HG03039 (cell line): ENCODE data around the gene ANP32E.
"Not testable (repeated sequence)": the region's sequence is repeated elsewhere in the genome, so short reads cannot be mapped to it uniquely, and the experiment has no call there.

Experiments used
- ATAC-seq: cut with Tn5 transposase; IDR thresholded peaks from one replicate; pipeline ENCODE4 v1.9.1; 2021; ENCODE audit warnings: mild to moderate bottlenecking, moderate library complexity; ENCODE audit not compliant: unreplicated experiment

Gene ANP32E

DNA sequence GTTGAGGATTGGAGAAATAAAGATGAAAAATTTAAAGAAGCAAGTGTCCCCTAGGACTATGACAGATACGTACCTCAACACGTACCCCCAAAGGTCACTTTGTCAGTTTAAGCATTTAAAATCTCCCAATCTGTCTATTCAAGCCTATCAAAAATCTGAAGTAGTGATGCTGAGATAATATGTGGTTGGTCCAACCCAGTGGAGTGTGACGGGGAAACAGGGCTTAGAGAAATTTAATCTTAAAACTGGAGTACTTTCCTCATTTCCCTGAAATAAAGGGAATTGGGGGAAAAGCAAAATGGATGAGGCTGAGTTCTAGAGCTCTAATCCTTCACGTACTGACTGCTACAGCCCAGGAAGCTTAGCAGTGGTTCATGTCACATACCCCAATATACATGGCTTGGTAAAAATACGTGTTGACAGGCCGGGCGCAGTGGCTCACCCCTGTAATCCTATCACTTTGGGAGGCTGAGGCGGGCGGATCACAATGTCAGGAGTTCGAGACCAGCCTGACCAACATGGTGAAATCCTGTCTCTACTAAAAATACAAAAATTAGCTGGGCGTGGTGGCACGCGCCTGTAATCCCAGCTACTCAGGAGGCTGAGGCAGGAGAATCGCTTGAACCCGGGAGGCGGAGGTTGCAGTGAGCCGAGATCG lies 21.7 kb downstream of the ANP32E start:
- not testable (repeated sequence) for ATAC-seq

DNA sequence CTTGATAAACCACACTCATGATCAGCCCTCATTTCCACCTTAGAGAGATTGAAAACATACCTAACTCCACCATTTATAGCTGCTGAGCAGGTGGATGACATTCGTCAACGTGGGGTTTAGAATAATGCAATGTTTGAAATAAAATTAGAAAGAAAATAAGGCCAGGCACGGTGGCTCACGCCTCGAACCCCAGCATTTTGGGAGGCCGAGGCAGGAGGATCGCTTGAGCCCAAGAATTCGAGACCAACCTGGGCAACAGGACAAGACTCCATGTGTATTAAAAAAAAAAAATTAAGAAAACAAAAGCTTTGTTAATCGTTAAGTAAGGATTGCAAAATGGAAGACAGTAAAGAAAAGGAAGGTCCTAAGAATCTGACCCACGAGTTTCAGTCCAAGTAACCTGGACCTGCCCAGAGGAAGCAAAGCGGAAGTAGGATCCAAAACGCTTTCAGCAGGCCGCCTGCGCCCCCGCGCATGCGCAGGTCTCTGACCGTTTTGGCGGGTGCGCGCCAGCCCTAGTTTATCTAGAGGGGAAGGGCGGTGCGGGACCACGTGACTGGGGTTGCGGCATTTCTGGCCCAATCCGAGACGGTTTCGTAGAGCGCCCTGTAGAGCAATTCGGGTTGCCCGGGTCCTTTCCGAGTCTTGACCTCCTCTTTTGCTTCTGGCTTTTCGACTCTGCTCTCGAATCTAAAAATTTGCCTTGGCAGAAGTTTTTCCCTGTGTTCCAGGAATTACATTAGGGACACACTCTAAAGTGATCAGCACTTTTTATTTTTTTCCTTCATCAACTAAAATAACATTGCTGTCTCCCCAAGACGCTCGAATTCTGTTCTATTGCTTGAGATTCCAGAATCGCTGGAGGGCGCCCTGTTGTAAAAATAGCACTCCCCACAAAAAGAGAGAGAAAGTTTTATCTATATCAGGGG lies 22.5 kb downstream of the ANP32E start:
- peak; percentile 77 for ATAC-seq

DNA sequence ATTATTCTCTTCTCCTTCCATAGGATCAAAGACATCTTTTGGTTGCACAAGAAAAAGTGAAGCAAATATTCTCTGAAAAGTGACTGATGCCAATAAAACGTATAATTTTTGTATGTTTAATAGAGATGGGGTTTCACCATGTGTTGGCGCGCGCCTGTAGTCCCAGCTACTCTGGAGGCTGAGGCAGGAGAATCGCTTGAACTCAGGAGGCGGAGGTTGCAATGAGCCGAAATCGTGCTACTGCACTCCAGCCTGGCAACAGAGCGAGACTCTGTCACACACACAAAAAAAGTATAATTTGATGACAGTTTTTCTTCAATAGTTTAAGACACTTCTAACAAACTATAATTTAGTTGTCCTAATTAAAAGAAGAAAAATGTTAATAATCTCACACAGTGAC lies 23.8 kb downstream of the ANP32E start:
- ATAC-seq: no peak

DNA sequence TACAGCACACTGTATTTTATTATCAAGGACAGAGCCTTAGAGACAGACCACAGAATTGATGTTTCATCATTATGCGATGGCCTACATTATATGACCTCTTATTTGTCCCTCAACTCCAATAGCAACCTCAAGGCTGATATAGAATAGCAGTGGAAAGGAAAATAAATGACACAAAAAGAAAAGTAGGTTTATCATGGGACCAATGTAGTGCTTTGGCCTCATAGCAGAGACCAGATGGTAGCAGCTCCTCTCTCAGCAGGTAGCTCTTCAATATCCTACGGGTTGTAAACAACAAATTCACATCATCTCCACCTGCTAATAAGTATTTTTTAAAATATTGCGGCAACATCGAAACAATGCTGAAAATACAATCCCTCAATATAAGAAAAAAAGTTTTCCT lies 25.2 kb downstream of the ANP32E start:
- no peak for ATAC-seq

DNA sequence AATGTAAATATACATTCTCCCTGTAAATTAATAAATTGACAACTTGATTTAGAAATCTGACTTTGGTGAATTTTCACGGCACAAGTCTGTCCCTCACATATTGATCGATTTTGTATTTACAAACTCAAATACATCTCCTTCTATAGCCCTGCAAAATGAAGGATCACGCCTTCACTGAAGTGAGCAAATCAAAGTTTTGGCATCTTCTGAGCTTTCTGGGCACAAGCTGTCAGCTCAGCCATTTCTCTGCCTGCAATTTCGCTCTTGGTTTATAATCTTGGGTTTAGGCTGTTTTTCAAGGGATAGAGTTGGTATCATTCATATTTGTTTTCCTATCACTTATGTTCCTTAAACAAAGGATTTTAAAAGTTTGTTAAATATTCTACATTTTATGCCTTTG lies 25.8 kb downstream of the ANP32E start:
- no peak for ATAC-seq

DNA sequence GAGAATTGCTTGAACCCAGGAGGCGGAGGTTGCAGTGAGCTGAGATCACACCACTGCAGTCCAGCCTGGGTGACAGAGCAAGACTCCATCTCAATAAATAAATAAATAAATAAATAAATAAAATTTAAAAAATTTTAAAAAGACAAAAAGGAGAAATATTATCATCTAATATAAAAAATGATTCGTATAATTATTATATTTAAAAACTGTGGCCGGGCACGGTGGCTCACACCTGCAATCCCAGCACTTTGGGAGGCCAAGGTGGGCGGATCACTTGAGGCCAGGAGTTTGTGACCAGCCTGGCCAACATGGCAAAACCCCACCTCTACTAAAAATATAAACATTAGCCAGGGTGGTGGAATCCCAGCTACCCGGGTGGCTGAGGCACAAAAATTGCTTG lies 27.5 kb downstream of the ANP32E start:
- not testable (repeated sequence) for ATAC-seq

DNA sequence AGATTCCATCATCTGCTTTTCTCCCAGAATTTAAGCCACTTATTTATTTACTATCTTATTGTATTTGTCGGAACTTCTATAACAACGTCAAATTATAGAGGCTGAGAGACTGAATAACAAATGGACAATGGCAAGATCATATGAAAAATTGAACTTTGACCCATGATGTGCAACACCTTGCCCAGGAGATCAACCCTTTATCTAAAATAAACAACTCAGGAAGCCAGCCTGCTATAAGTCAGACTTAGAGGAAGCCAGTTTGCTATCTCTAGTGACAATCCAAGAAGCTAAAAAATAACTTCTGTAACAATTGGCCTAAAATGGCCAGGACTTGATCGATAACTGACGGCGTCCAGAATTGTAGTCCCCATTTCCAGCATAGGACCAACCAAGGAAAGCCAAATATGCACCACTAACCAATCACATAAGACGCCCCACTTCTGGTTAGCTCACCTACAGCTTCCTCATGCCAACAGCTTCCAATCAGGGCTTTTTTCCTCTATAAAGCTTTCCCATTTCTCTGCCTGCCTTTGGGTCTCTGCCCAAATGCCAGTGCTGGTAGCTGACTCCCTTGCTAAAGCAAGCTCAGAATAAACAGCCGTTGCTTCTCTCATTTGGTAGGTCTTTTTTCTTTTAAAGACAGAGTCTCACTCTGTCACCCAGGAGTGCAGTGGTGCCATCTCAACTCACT lies 28.5 kb downstream of the ANP32E start:
- ATAC-seq: no peak

DNA sequence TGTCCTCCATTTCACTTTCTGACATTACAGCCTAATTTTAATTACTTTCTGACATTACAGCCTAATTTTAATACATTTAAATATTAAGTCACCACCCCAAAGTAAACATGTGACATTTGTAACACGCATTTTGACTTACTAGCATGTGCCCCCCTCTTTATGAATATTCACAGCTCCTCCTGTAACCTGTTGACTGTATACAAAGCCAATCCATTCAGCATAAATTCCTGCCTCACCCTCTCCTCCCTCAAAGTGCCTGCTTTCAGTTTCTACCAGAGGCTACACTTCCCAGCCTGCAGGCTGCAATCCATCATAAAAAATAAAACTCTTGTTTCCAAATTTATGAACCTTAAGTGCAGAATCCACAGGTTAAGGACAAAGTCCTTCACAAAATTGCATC lies 39.5 kb downstream of the ANP32E start:
- no peak for ATAC-seq

DNA sequence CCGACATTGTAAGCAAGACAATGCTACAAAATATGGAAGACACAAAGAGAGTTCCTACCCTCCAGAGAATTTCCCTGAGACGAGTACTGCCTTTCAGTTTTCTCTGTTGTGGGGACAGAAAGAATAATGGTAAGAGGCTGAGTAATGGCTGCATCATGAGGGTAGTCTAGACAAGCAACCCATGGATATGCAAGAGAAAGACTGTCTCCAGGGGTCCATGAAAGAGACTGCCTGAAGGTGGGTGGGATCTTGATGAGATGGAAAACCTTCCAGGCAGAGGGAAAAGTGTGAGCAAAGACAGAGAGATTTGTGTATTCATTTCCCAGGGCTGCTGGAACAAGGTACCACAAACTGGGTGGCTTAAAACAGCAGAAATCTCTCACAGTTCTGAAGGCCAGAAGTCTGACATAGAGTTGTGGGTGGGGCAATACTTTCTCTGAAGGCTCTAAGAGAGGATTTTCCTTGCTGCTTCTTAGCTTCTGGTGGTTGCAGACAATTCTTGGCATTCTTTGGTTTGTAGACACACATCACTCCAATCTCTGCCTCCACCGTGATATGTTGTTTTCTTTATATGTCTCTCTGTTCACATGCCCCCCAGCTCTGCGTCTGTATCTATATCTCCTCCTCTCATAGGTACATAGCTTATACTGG lies 41.4 kb downstream of the ANP32E start:
- no peak for ATAC-seq

DNA sequence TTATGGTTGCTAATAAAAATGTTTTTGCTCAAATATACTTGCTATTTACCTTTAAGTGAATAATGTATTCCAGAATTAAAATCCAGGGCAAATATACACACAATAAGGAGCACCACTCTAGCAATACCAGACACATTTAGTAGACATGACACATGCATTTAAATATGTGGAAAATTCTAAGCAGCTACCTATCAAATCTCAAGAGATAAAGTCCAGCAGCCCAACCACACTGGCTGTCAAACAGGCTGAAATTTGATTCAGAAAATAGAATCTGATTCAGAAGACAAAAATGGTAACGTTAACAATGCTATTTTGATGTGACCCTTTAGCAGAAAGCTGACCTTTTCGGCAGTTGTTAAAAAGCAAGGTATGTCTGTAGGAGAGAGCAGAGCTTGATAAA lies 43.9 kb downstream of the ANP32E start:
- no peak for ATAC-seq

DNA sequence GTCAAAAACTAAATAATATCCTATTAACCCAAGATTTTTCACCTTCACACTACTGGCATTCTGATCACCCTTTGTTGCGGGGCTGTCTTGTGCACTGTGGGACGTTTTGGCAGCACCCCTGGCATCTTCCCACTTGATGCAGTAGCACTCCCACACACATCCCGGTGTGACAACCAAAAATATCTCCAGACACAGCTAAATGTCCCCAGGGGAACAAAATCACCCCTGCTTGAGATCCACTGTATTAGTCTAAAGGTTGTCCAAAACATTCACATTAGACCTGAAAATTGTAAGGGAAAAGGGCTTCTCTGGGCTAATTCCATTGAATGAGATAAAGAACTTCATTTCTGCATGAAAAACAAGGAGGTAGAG lies 48.4 kb downstream of the ANP32E start:
- ATAC-seq: no peak

DNA sequence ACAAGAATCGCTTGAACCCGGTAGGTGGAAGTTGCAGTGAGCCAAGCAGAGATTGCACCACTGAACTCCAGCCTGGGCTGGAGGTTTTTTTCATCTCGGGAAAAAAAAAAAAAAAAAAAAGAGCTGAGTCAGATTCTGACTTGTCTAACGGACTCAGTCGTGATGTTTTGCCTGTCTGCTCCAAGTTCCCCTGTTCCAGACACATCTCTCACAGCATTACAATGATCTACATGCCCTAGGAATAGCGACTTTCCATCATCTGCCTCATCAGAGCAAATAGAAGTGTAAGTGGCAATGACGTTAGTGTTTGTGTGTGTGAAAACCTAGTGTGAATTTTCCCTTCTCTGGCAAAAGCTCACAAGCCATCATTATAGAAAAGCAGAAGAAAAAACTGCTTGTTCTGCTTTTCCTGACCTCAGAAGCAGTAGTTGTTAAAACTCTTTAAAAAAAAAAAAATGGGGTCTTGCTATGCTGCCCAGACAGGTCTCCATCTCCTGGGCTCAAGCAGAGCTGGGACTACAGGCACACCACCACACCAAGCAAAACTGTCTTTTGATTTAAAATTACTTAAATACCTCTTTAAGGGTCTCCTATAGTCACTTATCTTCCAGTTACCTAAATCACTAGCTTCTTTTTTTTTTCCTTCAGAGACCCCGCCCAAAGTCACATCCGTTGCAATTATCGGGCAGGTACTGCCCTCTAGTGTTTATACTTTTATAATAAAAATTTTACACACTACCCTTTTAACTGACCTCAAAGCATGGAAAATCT lies 48.9 kb downstream of the ANP32E start:
- no peak for ATAC-seq

DNA sequence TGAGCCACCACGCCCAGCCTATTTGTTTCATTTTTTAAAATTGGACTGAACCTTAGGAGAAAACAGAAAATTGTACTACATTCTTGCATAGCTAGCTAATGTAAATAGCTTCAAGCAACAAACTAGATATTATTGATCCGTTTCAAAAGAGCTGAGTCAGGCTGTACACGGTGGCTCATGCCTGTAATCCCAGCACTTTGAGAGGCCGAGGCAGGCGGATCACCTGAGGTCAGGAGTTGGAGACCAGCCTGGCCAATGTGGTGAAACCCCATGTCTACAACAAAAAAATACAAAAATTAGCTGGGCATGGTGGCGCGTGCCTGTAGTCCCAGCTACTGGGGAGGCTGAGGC lies 49.5 kb downstream of the ANP32E start:
- not testable (repeated sequence) for ATAC-seq

DNA sequence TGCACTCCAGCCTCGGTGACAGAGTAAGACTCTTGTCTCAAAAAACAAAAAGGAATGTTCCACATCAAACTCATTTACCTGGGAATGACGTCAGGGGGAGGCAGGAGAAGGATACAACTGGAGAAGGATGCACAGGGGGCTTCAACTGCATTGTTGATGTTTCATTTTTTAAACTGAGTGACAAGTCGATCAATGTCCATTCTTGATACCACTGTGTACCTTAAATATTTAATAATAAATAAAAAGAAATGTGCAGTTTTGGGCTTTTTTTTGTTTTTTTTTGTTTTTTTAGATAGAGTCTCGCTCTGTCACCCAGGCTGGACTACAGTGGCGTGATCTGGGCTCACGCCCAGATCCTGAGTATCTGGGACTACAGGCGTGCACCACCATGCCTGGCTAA lies 50.4 kb downstream of the ANP32E start:
- no peak for ATAC-seq

DNA sequence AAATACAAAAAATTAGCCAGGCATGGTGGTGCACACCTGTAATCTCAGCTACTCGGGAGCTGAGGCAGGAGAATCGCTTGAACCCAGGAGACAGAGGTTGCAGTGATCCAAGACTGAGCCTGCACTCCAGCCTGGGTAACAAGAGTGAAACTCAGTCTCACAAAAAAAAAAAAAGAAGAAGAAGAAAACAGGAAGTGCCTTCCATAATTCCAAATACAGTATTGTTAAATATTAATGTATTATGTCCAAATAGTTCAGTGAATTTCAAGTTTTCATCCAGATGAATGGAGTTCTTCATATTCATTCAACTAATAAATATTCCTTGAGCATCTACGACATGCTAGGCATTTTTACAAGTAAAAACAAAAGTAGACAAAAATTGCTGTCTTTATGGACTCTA lies 52.9 kb downstream of the ANP32E start:
- ATAC-seq: no peak

DNA sequence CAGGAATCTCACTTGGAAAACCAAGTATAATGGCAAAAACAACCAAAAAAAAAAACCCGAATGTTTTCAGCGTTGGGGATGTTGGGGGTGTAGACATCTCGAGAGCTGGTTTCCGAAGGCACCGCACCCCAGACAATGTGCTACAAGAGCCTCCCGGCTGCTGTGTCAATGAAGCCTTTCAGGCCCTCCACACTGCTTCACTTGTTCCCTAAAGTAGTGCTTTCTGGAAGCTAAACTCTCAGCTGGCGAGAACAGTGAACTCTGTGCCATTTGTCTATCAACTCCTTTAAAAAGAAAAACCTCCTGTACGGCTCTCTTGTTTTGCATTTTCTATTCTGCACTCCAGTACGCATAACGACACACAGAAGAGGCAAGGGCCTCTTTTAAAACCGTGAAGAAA lies 53.7 kb downstream of the ANP32E start:
- no peak for ATAC-seq

DNA sequence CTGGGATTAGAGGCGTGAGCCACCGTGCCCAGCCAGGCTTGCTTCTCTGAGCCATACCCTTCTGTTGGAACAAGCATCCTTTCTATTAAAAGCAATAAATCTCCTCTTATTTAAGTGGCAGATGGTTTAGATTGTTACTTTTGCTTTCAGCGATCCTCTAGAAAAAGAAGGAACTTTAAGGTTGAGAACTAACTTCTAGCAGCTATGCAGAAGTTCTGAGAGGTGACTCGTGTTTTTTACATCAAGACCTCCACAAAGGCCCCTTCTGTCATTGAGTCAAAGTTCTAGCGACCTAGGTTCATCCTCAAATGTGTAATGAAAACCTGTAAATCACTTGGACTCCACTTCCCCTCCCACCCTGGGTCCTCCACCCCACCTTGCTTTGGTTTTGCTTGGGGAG lies 55.4 kb downstream of the ANP32E start:
- no peak for ATAC-seq

DNA sequence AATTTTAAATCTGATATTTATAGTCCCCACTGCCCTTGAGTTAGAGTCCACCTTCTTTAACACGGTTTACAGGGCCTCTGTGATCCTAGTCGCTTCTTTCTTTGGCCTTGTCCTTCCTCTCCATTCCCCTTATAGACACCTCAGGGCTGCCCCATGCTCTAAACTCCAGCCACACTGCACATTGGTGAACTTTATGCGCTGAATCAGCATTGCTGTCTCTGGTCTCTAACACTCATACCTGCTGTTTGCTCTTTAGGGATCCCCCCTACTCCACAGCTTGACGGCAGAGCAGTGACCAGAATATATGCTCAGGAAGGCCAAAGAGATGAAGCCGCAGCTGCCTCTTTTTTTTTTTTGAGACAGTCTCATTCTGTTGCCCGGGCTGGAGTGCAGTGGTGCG lies 56.0 kb downstream of the ANP32E start:
- ATAC-seq: no peak

DNA sequence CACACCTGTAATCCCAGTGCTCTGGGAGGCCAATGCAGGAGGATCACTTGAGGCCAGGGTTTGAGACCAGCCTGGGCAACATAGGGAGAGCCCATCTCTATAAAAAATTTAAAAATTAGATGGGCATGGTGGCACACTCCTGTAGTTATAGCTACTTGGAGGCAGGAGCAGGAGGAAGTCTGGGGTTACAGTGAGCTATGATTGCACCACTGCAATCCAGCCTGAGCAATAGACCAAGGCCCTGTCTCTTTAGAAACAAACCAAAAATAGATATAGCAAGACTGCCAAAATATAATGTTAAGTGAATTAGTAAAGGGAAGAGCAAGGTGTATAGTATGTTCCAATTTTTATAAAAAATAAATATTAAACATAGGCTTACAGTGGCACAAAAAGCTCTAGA lies 57.4 kb downstream of the ANP32E start:
- ATAC-seq: no peak

DNA sequence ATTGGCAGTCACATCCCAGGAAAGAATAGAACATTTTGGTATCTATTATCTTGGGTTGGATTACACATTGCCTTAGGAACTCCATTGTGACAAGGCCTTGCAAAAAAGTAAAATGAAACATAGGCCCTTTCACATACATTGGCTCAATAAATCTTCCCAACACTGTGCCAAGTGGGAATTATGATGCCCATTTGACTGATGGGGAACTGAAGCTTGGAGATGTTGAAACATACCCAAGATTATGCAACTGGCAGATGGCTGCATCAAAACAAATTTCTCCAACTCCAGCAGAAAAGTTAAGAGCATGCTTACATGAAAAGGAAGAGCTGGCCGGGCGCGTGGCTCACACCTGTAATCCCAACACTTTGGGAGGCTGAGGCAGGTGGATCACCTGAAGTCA lies 59.3 kb downstream of the ANP32E start:
- ATAC-seq: no peak

DNA sequence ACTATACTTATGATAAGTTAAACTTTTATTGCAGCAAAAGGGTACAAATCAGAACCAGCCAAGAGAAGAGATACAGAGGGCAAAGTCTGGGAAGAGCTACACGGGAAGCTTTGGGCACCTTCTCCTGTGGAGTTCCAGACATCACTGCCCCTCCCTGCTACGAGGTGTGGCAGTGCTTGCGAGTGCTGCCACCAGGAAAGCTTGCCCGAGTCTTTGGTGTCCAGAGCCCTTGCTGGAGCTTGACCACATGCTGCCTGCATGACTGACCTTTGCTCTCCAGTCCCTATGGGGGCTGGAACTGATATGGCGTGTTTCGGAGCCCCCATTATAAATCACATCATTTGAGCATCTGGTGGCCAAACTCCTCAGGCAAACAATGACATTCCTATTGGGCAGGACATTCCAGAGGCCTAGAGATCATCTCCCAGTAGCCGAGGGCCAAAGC lies 62.7 kb downstream of the ANP32E start:
- no peak for ATAC-seq
